ENCODE results near the gene MPP3. TPM values are rescaled to one million over a fixed set of nuclear protein-coding genes. Genes with fewer than 3 reads are reported as not detected.

The MPP3 gene
- total RNA-seq, 1 experiment from 2014 or later = 6.9 TPM

DNA sequence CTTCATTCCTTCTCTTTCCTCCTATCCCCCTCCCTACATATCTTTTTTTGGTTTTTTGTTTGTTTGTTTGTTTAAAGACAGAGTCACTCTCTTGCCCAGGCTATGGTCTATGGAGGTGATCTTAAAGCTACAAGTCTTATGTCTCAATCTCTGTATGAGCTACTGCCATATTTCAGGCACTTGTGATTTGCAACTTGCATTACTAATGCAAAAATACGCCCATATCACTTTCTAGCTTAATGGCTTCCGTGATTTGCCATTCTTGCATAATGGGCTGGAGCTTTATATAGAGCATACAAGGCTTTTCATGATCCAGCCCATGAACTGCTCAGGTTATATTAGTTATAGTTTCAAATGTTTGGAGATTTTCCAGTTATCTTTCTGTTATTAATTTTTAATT is 45.2 kb downstream of the MPP3 start:
- H3K9ac ChIP-seq (ENCODE audit: extremely low read depth, insufficient read length, low read length) = no peak overlapping the region
- H4K8ac ChIP-seq (replicated peaks; ENCODE audit: insufficient read length, low read depth, low read length) = no peak overlapping the region
- H2BK5ac ChIP-seq (ENCODE audit: insufficient read length, low read length) = no peak overlapping the region
- H3K36me3 Mint-ChIP-seq (ENCODE audit: insufficient read depth in 1 of 3, low read depth in 3 of 3) = no peaks in the 10 kb centered on the region
- DNase-seq = no peak
- H3K9me3 Mint-ChIP-seq = peaks cover 0 to 3% of the 10 kb centered on the region in 2 experiments; a peak in 1 of 5 replicates
- peaks cover 2% of the 10 kb centered on the region; the same call in 1 of the 2 replicates for H3K4me1 ChIP-seq (ENCODE audit: insufficient read depth, low read length)
- no peak overlapping the region for H2BK15ac ChIP-seq (ENCODE audit: low read depth, low read length)
- no peak overlapping the region for H3K4ac ChIP-seq (ENCODE audit: low read depth, low read length)
- no peak overlapping the region for H3K14ac ChIP-seq (ENCODE audit: insufficient read depth, low read length)
- H4K5ac ChIP-seq (ENCODE audit: insufficient read length, low read depth, low read length) = no peak overlapping the region
- WGBS (ENCODE audit: extremely low coverage, insufficient read length, low lambda C conversion rate) = no CpG with 5 or more reads among the region's 2 CpGs
- H3T11ph ChIP-seq (ENCODE audit: low read length) = no peak overlapping the region
- TF ChIP-seq, protein P1, sequence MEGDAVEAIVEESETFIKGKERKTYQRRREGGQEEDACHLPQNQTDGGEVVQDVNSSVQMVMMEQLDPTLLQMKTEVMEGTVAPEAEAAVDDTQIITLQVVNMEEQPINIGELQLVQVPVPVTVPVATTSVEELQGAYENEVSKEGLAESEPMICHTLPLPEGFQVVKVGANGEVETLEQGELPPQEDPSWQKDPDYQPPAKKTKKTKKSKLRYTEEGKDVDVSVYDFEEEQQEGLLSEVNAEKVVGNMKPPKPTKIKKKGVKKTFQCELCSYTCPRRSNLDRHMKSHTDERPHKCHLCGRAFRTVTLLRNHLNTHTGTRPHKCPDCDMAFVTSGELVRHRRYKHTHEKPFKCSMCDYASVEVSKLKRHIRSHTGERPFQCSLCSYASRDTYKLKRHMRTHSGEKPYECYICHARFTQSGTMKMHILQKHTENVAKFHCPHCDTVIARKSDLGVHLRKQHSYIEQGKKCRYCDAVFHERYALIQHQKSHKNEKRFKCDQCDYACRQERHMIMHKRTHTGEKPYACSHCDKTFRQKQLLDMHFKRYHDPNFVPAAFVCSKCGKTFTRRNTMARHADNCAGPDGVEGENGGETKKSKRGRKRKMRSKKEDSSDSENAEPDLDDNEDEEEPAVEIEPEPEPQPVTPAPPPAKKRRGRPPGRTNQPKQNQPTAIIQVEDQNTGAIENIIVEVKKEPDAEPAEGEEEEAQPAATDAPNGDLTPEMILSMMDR (conservative IDR thresholded peaks at IDR 0.05) = no peak
- H2AFZ ChIP-seq (ENCODE audit: low read length) = no peak overlapping the region
- no peak overlapping the region for H2BK120ac ChIP-seq (ENCODE audit: low read depth, low read length, poor library complexity, severe bottlenecking)
- peaks cover 8% of the 10 kb centered on the region for H3K27me3 Mint-ChIP-seq (ENCODE audit: low read depth)
- H3K56ac ChIP-seq (ENCODE audit: insufficient read length, low read depth, low read length) = no peak overlapping the region
- no peak overlapping the region for H3K4me3 Mint-ChIP-seq
- no peaks in the 10 kb centered on the region for H3K79me2 ChIP-seq (ENCODE audit: insufficient read depth, low read length)
- no peak overlapping the region for H3K27ac ChIP-seq (ENCODE audit: insufficient read length, low read depth, low read length)
- no peak overlapping the region for H3K18ac ChIP-seq (ENCODE audit: insufficient read length, low read depth, low read length)
- H3K4me2 ChIP-seq (ENCODE audit: insufficient read depth, insufficient read length, low read length) = no peak overlapping the region
- H2AK5ac ChIP-seq (ENCODE audit: insufficient read length, low read length) = no peak overlapping the region
- no peak overlapping the region for H3K27ac Mint-ChIP-seq
- no peak overlapping the region for H2BK20ac ChIP-seq (ENCODE audit: low read depth, low read length, poor library complexity, severe bottlenecking)
- peaks cover 9 to 10% of the 10 kb centered on the region in 2 experiments for H3K4me1 Mint-ChIP-seq
- no peaks in the 10 kb centered on the region for H3K79me1 ChIP-seq (ENCODE audit: insufficient read depth, low read depth, low read length, poor library complexity, severe bottlenecking)
- H3K9me3 ChIP-seq (ENCODE audit: control insufficient read depth, low read depth, low read length) = no peaks in the 10 kb centered on the region
- H3K23me2 ChIP-seq (ENCODE audit: insufficient read length, low read depth, low read length, poor library complexity, severe bottlenecking) = no peaks in the 10 kb centered on the region
- no peak overlapping the region for H4K91ac ChIP-seq (ENCODE audit: insufficient read length, low read depth, low read length)
- H3K23ac ChIP-seq (ENCODE audit: insufficient read length, low read depth, low read length) = no peak overlapping the region
- no peaks in the 10 kb centered on the region for H3K27me3 ChIP-seq (ENCODE audit: insufficient read depth, low read length)
- H4K20me1 ChIP-seq (ENCODE audit: control insufficient read depth, insufficient read depth, insufficient read length) = no peaks in the 10 kb centered on the region
- H2BK12ac ChIP-seq (ENCODE audit: insufficient read length, low read depth, low read length) = no peak overlapping the region

Data from H9 (cell line).